SK-N-SH (cell line): Measurements from ENCODE around the gene STK40. TPM values are rescaled to one million over a fixed set of nuclear protein-coding genes. Genes with fewer than 3 reads are reported as not detected.

Experiments
- CTCF ChIA-PET: fragments of 300-600, 350-600 bp; formaldehyde crosslinking; extraction: SDS; loops from one replicate; lab custom pipeline; 2021; lab: Yijun Ruan, JAX
- POLR2A ChIA-PET: fragments of 350-600 bp; sonication (Branson Sonifier 250); formaldehyde crosslinking; extraction: SDS; loops from one replicate; lab custom pipeline; 2020; ENCODE audit warnings: antibody characterized with exemption, inconsistent platforms; lab: Yijun Ruan, JAX
- DNase-seq: peaks from one replicate; pipeline ENCODE4 v3.0.0; 2012
- H2AFZ ChIP-seq: fragments of 200-600 bp; sonication (generic); 2 replicates; pipeline ENCODE4 v1.8.1; 2016; ENCODE audit warnings: antibody characterized with exemption, mild to moderate bottlenecking, low read depth
- H3F3A ChIP-seq: fragments of 200-600 bp; sonication (generic); replicated peaks from 2 replicates; pipeline ENCODE3; 2016; ENCODE audit warnings: antibody characterized with exemption, mild to moderate bottlenecking; ENCODE audit not compliant: insufficient read depth
- H3K27ac ChIP-seq, 2 experiments: fragments of 200-500 bp in 1 of 2; fragments of 200-600 bp in 1 of 2; sonication (Bioruptor generic) in 1 of 2; sonication (generic), shearing (Covaris generic) in 1 of 2; 2 replicates each; pipeline versions ENCODE4 v1.5.1 to v1.6.1; 2014 to 2016; ENCODE audit warnings: low read depth in 2 of 2, inconsistent platforms in 1 of 2, low read length in 1 of 2, mild to moderate bottlenecking in 1 of 2, mixed read lengths in 1 of 2
- H3K27me3 ChIP-seq: fragments of 200-600 bp; sonication (generic), shearing (Covaris generic); 2 replicates; pipeline ENCODE4 v1.6.1; 2016; ENCODE audit warnings: mixed run types; ENCODE audit not compliant: insufficient read depth
- H3K36me3 ChIP-seq, 2 experiments: fragments of 200-500 bp in 1 of 2; fragments of 200-600 bp in 1 of 2; sonication (Bioruptor generic) in 1 of 2; sonication (generic) in 1 of 2; replicated peaks in 1 of 2; 2 replicates each; pipeline versions ENCODE3 to v1.5.1; 2014 to 2016; ENCODE audit warnings: low read length in 1 of 2, mild to moderate bottlenecking in 1 of 2; ENCODE audit not compliant: insufficient read depth in 2 of 2, control insufficient read depth in 1 of 2
- H3K4me1 ChIP-seq, 2 experiments: fragments of 200-500 bp in 1 of 2; fragments of 200-600 bp in 1 of 2; sonication (Bioruptor generic) in 1 of 2; sonication (generic), shearing (Covaris generic) in 1 of 2; 2 replicates each; pipeline versions ENCODE4 v1.5.1 to v1.6.1; 2014 to 2016; ENCODE audit warnings: low read depth in 1 of 2, low read length in 1 of 2, mixed run types in 1 of 2; ENCODE audit not compliant: insufficient read depth in 2 of 2, control insufficient read depth in 1 of 2
- H3K4me2 ChIP-seq: fragments of 200-600 bp; sonication (generic), shearing (Covaris generic); 2 replicates; pipeline ENCODE4 v1.6.1; 2017; ENCODE audit warnings: mixed run types
- H3K4me3 ChIP-seq, 2 experiments: fragments of 200-500 bp in 1 of 2; fragments of 200-600 bp in 1 of 2; sonication (Bioruptor generic) in 1 of 2; sonication (generic), shearing (Covaris generic) in 1 of 2; 2 replicates each; pipeline versions ENCODE4 v1.5.1 to v1.8.1; 2014 to 2016; ENCODE audit warnings: low read depth in 2 of 2, inconsistent platforms in 1 of 2, low read length in 1 of 2, mild to moderate bottlenecking in 1 of 2, mixed read lengths in 1 of 2, moderate library complexity in 1 of 2
- H3K79me2 ChIP-seq: fragments of 200-600 bp; sonication (generic); 2 replicates; pipeline ENCODE4 v1.8.1; 2017; ENCODE audit warnings: mild to moderate bottlenecking; ENCODE audit not compliant: insufficient read depth
- H3K9ac ChIP-seq: fragments of 200-600 bp; sonication (generic); 2 replicates; pipeline ENCODE4 v1.6.1; 2017; ENCODE audit warnings: mixed run types
- H3K9me2 ChIP-seq: fragments of 200-600 bp; sonication (generic); 2 replicates; pipeline ENCODE4 v1.6.1; 2017; ENCODE audit warnings: mixed run types
- H3K9me3 ChIP-seq: fragments of 200-600 bp; sonication (generic); 2 replicates; pipeline ENCODE4 v1.6.1; 2017; ENCODE audit warnings: mixed run types, mild to moderate bottlenecking, moderate library complexity
- H4K20me1 ChIP-seq: fragments of 200-600 bp; sonication (generic); 2 replicates; pipeline ENCODE4 v1.6.1; 2017; ENCODE audit warnings: mild to moderate bottlenecking, mixed run types; ENCODE audit not compliant: insufficient read depth
- CTCF ChIP-seq: fragments of 200-600 bp; sonication (generic); IDR thresholded peaks from 2 replicates; pipeline ENCODE4 v1.6.1; 2017; ENCODE audit warnings: antibody characterized with exemption, mild to moderate bottlenecking, moderate library complexity
- ELF1 ChIP-seq: IDR thresholded peaks from 2 replicates; pipeline ENCODE4 v1.4.0; 2012
- EP300 ChIP-seq, 2 experiments: IDR thresholded peaks; 2 replicates each; pipeline versions ENCODE4 v1.4.0 to v1.6.1; 2012; ENCODE audit warnings: borderline replicate concordance in 1 of 2, low read depth in 1 of 2, low read length in 1 of 2
- EZH2phosphoT487 ChIP-seq: fragments of 200-600 bp; sonication (generic); IDR thresholded peaks from 2 replicates; pipeline ENCODE4 v1.6.1; 2017; ENCODE audit warnings: low read depth, mixed run types, mild to moderate bottlenecking, antibody characterized with exemption, moderate library complexity, borderline replicate concordance
- FOSL2 ChIP-seq: IDR thresholded peaks from 2 replicates; pipeline ENCODE4 v1.4.0; 2012; ENCODE audit warnings: low read depth, mild to moderate bottlenecking, moderate library complexity, borderline replicate concordance
- FOXJ3 ChIP-seq: sonication (generic); formaldehyde crosslinking; IDR thresholded peaks from 2 replicates; pipeline ENCODE4 v1.5.1; 2020; ENCODE audit warnings: mild to moderate bottlenecking, missing genetic modification reagents
- FOXM1 ChIP-seq: IDR thresholded peaks from 2 replicates; pipeline ENCODE4 v1.4.0; 2012; ENCODE audit warnings: low read depth, mild to moderate bottlenecking
- GABPA ChIP-seq: IDR thresholded peaks from 2 replicates; pipeline ENCODE4 v1.4.0; 2012; ENCODE audit warnings: low read depth, mild to moderate bottlenecking
- GATA2 ChIP-seq: sonication (generic); formaldehyde crosslinking; IDR thresholded peaks from 2 replicates; pipeline ENCODE4 v1.5.0; 2020; ENCODE audit warnings: mild to moderate bottlenecking, missing genetic modification reagents
- JUND ChIP-seq: IDR thresholded peaks from 2 replicates; pipeline ENCODE4 v1.4.0; 2012
- MAX ChIP-seq: IDR thresholded peaks from 2 replicates; pipeline ENCODE4 v1.4.0; 2012; ENCODE audit warnings: low read depth
- MEF2A ChIP-seq: IDR thresholded peaks from 2 replicates; pipeline ENCODE4 v1.4.0; 2012; ENCODE audit warnings: low read depth, borderline replicate concordance
- NFIC ChIP-seq: IDR thresholded peaks from 2 replicates; pipeline ENCODE4 v1.4.0; 2012; ENCODE audit warnings: borderline replicate concordance
- NRF1 ChIP-seq: IDR thresholded peaks from 2 replicates; pipeline ENCODE4 v1.6.1; 2012; ENCODE audit warnings: low read depth, mild to moderate bottlenecking, low read length
- POLR2AphosphoS5 ChIP-seq: IDR thresholded peaks from 2 replicates; pipeline ENCODE4 v1.6.1; 2012; ENCODE audit warnings: low read depth, low read length
- RCOR1 ChIP-seq: fragments of 150-350 bp; IDR thresholded peaks from 2 replicates; pipeline ENCODE4 v1.6.1; 2017; ENCODE audit warnings: antibody characterized with exemption, low read length
- REST ChIP-seq: IDR thresholded peaks from 2 replicates; pipeline ENCODE4 v1.6.1; 2012; ENCODE audit warnings: mild to moderate bottlenecking, low read depth, low read length, moderate library complexity
- RXRA ChIP-seq: IDR thresholded peaks from 2 replicates; pipeline ENCODE4 v1.4.0; 2012; ENCODE audit warnings: low read depth, mild to moderate bottlenecking, borderline replicate concordance
- SMC3 ChIP-seq: IDR thresholded peaks from 2 replicates; pipeline ENCODE4 v1.6.1; 2012; ENCODE audit warnings: low read depth, low read length, improper control_type of control experiment
- TAF1 ChIP-seq: IDR thresholded peaks from 2 replicates; pipeline ENCODE4 v1.6.1; 2012; ENCODE audit warnings: low read depth, mild to moderate bottlenecking, low read length, moderate library complexity, borderline replicate concordance
- TCF12 ChIP-seq: IDR thresholded peaks from 2 replicates; pipeline ENCODE4 v1.4.0; 2012
- TEAD4 ChIP-seq: IDR thresholded peaks from 2 replicates; pipeline ENCODE4 v1.4.0; 2012; ENCODE audit warnings: mild to moderate bottlenecking, borderline replicate concordance; ENCODE audit not compliant: insufficient read depth
- YY1 ChIP-seq: IDR thresholded peaks from 2 replicates; pipeline ENCODE4 v1.4.0; 2012; ENCODE audit warnings: low read depth, mild to moderate bottlenecking
- WGBS: methylation state at CpG from one replicate; pipeline ENCODE4 v1.1.6; 2017; ENCODE audit warnings: low lambda C conversion rate; 5-methylcytosine and 5-hydroxymethylcytosine counted together
- polyA plus RNA-seq, 3 experiments: library from polyadenylated mRNA; depleted of rRNA; stranded (reverse); fragments of >200 nt; gene quantifications; 2 replicates each; pipeline ENCODE4 v1.2.3, GENCODE V29; 2012
- TF ChIP-seq, protein P1 (sequence below): IDR thresholded peaks from 2 replicates; pipeline ENCODE4; 2012
- TF ChIP-seq, protein P2 (sequence below): IDR thresholded peaks from 2 replicates; pipeline ENCODE4 v1.4.0; 2012; ENCODE audit warnings: low read depth, borderline replicate concordance

STK40 gene
- polyA plus RNA-seq, 1 of the 3 experiments (the other 2 are of a cell fraction), result 43.3 TPM

DNA sequence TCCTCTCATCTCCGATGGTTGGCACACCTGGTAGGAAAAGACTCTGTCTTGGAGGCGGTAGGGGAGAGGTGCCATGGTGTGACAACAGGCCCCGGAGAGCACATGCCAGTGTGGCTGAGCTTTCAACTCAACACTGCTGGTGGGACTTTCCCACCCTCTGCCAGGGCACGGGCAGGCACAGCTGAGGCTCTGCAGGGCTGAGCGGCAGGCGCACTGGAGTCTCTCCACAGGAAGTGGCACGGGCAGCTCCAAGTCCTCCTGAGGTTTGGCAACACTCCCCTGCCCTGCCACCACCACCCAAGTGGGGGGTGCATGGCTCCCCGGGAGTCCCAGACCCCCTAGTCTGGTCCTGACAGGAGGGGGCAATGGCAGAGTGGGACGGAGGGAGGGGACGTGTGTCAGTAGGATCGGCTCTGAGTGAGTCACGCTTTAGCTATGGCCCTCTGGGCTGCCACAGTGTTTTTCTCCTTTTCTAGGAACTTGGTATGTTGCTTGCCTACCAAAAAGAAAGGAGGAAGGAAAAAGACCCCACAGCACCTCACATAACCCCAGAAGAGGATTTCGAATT is 35.0 kb downstream of the STK40 start:
- Histone ChIP-seq H3K9me2 (no peaks in the 10 kb centered on the region), H3K79me2 (peaks cover 22% of the 10 kb centered on the region), H3K4me1 (peaks cover 32 to 50% of the 10 kb centered on the region in 2 experiments), H3F3A (peaks cover 41% of the 10 kb centered on the region), H3K4me2 (peak overlapping the region; percentile 80), H3K9ac (peak overlapping the region; percentile 86), H3K9me3 (no peaks in the 10 kb centered on the region), H3K27ac (peak overlapping the region; percentile 96 to 100), H3K27me3 (no peaks in the 10 kb centered on the region), H4K20me1 (no peaks in the 10 kb centered on the region), H2AFZ (no peak overlapping the region), H3K4me3 (peak overlapping the region in 1 of 2 experiments; percentile 33; a peak in 1 of 4 replicates), H3K36me3 (peaks cover 34 to 51% of the 10 kb centered on the region in 2 experiments)
- CTCF ChIA-PET, result interaction anchor here (0.7 to 7.4 kb wide), 7 partner anchors 8 to 786 kb away, joined by 3 to 86 read pairs (median 3); no protein-coding TSS in a partner anchor
- 14% methylated on average over 3 of the region's 13 CpGs for WGBS
- DNase-seq, result no peak
- POLR2A ChIA-PET, result interaction anchor here (2.0 kb wide), 2 partner anchors 10 to 15 kb away, joined by 4 to 10 read pairs; no protein-coding TSS in a partner anchor
- peak; percentile 29 for TF ChIP-seq GABPA
- peak; percentile 76; the same call in 1 of the 2 replicates for TF ChIP-seq TCF12
- TF ChIP-seq, protein P1, sequence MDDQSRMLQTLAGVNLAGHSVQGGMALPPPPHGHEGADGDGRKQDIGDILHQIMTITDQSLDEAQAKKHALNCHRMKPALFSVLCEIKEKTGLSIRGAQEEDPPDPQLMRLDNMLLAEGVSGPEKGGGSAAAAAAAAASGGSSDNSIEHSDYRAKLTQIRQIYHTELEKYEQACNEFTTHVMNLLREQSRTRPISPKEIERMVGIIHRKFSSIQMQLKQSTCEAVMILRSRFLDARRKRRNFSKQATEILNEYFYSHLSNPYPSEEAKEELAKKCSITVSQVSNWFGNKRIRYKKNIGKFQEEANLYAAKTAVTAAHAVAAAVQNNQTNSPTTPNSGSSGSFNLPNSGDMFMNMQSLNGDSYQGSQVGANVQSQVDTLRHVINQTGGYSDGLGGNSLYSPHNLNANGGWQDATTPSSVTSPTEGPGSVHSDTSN, result peak; percentile 70; the same call in 1 of the 2 replicates
- TF ChIP-seq FOSL2, result peak; percentile 86
- TF ChIP-seq FOXM1, result no peak
- TF ChIP-seq, protein P2, sequence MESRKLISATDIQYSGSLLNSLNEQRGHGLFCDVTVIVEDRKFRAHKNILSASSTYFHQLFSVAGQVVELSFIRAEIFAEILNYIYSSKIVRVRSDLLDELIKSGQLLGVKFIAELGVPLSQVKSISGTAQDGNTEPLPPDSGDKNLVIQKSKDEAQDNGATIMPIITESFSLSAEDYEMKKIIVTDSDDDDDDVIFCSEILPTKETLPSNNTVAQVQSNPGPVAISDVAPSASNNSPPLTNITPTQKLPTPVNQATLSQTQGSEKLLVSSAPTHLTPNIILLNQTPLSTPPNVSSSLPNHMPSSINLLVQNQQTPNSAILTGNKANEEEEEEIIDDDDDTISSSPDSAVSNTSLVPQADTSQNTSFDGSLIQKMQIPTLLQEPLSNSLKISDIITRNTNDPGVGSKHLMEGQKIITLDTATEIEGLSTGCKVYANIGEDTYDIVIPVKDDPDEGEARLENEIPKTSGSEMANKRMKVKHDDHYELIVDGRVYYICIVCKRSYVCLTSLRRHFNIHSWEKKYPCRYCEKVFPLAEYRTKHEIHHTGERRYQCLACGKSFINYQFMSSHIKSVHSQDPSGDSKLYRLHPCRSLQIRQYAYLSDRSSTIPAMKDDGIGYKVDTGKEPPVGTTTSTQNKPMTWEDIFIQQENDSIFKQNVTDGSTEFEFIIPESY, result peak; percentile 70; the same call in 1 of the 2 replicates
- TF ChIP-seq ELF1, result peak; percentile 40; the same call in 1 of the 2 replicates
- peak; percentile 88 for TF ChIP-seq JUND
- no peak for TF ChIP-seq YY1
- peak; percentile 91 for TF ChIP-seq NFIC
- no peak; the same call in none of the 2 replicates for TF ChIP-seq MAX
- TF ChIP-seq GATA2 (CRISPR knock-in tag), result no peak
- TF ChIP-seq RCOR1, result no peak
- no peak for TF ChIP-seq NRF1
- TF ChIP-seq EZH2phosphoT487, result no peak
- TF ChIP-seq FOXJ3 (CRISPR knock-in tag), result no peak
- no peak for TF ChIP-seq MEF2A
- peak; percentile 83; the same call in 1 of the 2 replicates for TF ChIP-seq RXRA
- TF ChIP-seq CTCF, result no peak
- TF ChIP-seq REST, result no peak
- no peak for TF ChIP-seq SMC3
- peak in 1 of 2 experiments; percentile 90; a peak in 1 of 4 replicates for TF ChIP-seq EP300 (IDR thresholded peaks at IDR 0.05; ENCODE audit: borderline replicate concordance in 1 of 2, low read depth in 1 of 2, low read length in 1 of 2)
- no peak for TF ChIP-seq TAF1
- TF ChIP-seq TEAD4, result peak; percentile 68
- TF ChIP-seq POLR2AphosphoS5, result no peak
